ENCODE results near the gene SPATA13. TPM values are rescaled to one million over a fixed set of nuclear protein-coding genes. Genes with fewer than 3 reads are reported as not detected.

SPATA13 gene
- total and polyA plus RNA-seq, 2 donors (not counting 1 experiment from before 2014, with no cell fraction given) = 11.6 to 24.6 TPM

DNA sequence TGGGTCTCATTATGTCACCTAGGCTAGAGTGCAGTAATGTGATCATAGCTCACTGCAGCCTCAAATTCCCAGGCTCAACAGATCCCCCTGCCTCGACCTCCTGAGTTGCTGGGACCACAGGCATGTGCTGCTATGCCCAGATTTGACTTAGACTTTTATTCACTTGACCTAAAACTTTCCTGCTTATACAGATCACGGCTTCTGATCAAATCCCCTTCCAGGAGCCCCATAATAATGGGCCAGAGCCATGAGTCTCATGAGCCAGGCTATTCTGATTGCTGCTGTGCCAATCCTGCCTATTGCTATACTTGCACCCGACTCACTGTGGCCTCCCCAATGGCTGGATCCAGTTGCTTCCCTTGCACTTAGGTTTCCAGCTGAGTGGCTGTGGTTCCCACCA, 190.9 kb downstream of the SPATA13 start:
- no peaks in the 10 kb centered on the region for H3K36me3 ChIP-seq (ENCODE audit: control insufficient read depth, insufficient read depth, low read length)
- no peaks in the 10 kb centered on the region for H3K27me3 ChIP-seq (ENCODE audit: control insufficient read depth, insufficient read depth, low read length)
- H3K9ac ChIP-seq (ENCODE audit: insufficient read depth, low read length) = no peak overlapping the region
- H3K4me1 ChIP-seq (ENCODE audit: control insufficient read depth, extremely low read depth, insufficient read depth, low read length) = no peaks in the 10 kb centered on the region
- H3K4me2 ChIP-seq (ENCODE audit: extremely low read depth, insufficient read depth, low read length) = no peak overlapping the region
- no peaks in the 10 kb centered on the region for H4K20me1 ChIP-seq (ENCODE audit: control insufficient read depth, extremely low read depth, insufficient read depth, low read length)
- peaks cover 4% of the 10 kb centered on the region for H3K9me3 ChIP-seq (ENCODE audit: control insufficient read depth, insufficient read depth, low read depth, low read length)
- no peaks in the 10 kb centered on the region for H3K79me2 ChIP-seq (ENCODE audit: control insufficient read depth, insufficient read depth, low read length)
- DNase-seq (ENCODE audit: low read depth in 2 of 2) = no peak
- TF ChIP-seq EZH2 (IDR thresholded peaks at IDR 0.05; ENCODE audit: low read length, missing control alignments) = no peak
- TF ChIP-seq, protein P1, sequence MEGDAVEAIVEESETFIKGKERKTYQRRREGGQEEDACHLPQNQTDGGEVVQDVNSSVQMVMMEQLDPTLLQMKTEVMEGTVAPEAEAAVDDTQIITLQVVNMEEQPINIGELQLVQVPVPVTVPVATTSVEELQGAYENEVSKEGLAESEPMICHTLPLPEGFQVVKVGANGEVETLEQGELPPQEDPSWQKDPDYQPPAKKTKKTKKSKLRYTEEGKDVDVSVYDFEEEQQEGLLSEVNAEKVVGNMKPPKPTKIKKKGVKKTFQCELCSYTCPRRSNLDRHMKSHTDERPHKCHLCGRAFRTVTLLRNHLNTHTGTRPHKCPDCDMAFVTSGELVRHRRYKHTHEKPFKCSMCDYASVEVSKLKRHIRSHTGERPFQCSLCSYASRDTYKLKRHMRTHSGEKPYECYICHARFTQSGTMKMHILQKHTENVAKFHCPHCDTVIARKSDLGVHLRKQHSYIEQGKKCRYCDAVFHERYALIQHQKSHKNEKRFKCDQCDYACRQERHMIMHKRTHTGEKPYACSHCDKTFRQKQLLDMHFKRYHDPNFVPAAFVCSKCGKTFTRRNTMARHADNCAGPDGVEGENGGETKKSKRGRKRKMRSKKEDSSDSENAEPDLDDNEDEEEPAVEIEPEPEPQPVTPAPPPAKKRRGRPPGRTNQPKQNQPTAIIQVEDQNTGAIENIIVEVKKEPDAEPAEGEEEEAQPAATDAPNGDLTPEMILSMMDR (conservative IDR thresholded peaks at IDR 0.05 in 1 of 2, IDR thresholded peaks at IDR 0.05 in 1 of 2; ENCODE audit: low read depth in 1 of 2, low read length in 2 of 2) = no peak
- H3K4me3 ChIP-seq (replicated peaks in 1 of 4; ENCODE audit: control extremely low read depth in 1 of 4, insufficient read depth in 1 of 4, low read depth in 3 of 4, low read length in 4 of 4) = no peak overlapping the region
- no peak overlapping the region for H2AFZ ChIP-seq (ENCODE audit: low read length)
- no peak overlapping the region for H3K27ac ChIP-seq (ENCODE audit: insufficient read depth, low read length)

DNA sequence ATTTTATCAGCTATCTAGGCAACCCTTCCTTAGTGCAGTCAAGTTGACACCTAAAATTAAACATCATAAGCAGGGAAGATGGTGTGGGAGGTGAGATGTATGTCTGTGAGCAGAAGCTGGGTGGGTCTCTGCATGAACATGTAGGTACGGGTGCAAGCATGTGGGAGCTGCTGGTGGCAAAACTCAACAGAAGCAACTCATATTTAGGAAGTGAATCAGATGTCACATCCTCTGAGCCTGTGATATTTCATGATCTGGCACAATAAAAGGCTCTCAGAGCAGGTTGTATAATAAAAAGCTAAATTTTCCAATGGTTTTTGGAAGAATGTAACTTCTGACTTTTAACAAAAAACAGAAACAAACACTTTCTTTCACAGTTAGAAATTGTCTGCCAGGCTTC, 193.2 kb downstream of the SPATA13 start:
- no peak overlapping the region for H3K4me3 ChIP-seq (replicated peaks in 1 of 4; ENCODE audit: control extremely low read depth in 1 of 4, insufficient read depth in 1 of 4, low read depth in 3 of 4, low read length in 4 of 4)
- no peak overlapping the region for H3K27ac ChIP-seq (ENCODE audit: insufficient read depth, low read length)
- H2AFZ ChIP-seq (ENCODE audit: low read length) = no peak overlapping the region
- no peak for TF ChIP-seq EZH2 (IDR thresholded peaks at IDR 0.05; ENCODE audit: low read length, missing control alignments)
- TF ChIP-seq, protein P1 (conservative IDR thresholded peaks at IDR 0.05 in 1 of 2, IDR thresholded peaks at IDR 0.05 in 1 of 2; ENCODE audit: low read depth in 1 of 2, low read length in 2 of 2) = no peak
- H4K20me1 ChIP-seq (ENCODE audit: control insufficient read depth, extremely low read depth, insufficient read depth, low read length) = no peaks in the 10 kb centered on the region
- H3K27me3 ChIP-seq (ENCODE audit: control insufficient read depth, insufficient read depth, low read length) = no peaks in the 10 kb centered on the region
- peaks cover 4% of the 10 kb centered on the region for H3K9me3 ChIP-seq (ENCODE audit: control insufficient read depth, insufficient read depth, low read depth, low read length)
- no peak for DNase-seq (ENCODE audit: low read depth in 2 of 2)
- H3K4me2 ChIP-seq (ENCODE audit: extremely low read depth, insufficient read depth, low read length) = no peak overlapping the region
- no peaks in the 10 kb centered on the region for H3K79me2 ChIP-seq (ENCODE audit: control insufficient read depth, insufficient read depth, low read length)
- no peaks in the 10 kb centered on the region for H3K36me3 ChIP-seq (ENCODE audit: control insufficient read depth, insufficient read depth, low read length)
- no peaks in the 10 kb centered on the region for H3K4me1 ChIP-seq (ENCODE audit: control insufficient read depth, extremely low read depth, insufficient read depth, low read length)
- H3K9ac ChIP-seq (ENCODE audit: insufficient read depth, low read length) = no peak overlapping the region

DNA sequence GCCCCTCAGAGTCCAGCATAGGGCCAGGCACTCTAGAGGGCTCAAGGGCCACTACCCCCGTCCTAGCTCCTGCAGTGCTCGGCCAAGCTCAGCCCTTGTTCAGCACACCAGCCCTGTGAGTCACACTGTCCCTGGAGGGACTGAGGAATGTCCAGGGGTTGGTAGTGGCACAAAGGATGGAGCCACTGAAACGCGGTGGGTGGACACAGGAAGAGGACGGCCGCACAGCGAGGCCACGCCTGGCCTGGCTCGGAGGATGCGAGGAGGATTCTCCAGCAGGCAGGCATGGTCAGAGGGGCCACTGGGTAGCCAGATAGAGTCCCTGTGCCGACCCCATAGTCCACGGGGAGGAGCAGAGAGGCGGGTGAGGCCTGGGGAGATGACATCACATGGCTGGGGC, 194.6 kb downstream of the SPATA13 start:
- Histone ChIP-seq H3K4me1 (ENCODE audit: control insufficient read depth, extremely low read depth, insufficient read depth, low read length) (no peaks in the 10 kb centered on the region), H2AFZ (ENCODE audit: low read length) (no peak overlapping the region), H3K27ac (ENCODE audit: insufficient read depth, low read length) (no peak overlapping the region), H3K36me3 (ENCODE audit: control insufficient read depth, insufficient read depth, low read length) (no peaks in the 10 kb centered on the region), H3K27me3 (ENCODE audit: control insufficient read depth, insufficient read depth, low read length) (no peaks in the 10 kb centered on the region), H3K79me2 (ENCODE audit: control insufficient read depth, insufficient read depth, low read length) (no peaks in the 10 kb centered on the region), H3K9me3 (ENCODE audit: control insufficient read depth, insufficient read depth, low read depth, low read length) (peaks cover 4% of the 10 kb centered on the region), H3K4me3 (replicated peaks in 1 of 4; ENCODE audit: control extremely low read depth in 1 of 4, insufficient read depth in 1 of 4, low read depth in 3 of 4, low read length in 4 of 4) (no peak overlapping the region), H3K9ac (ENCODE audit: insufficient read depth, low read length) (no peak overlapping the region), H3K4me2 (ENCODE audit: extremely low read depth, insufficient read depth, low read length) (no peak overlapping the region), H4K20me1 (ENCODE audit: control insufficient read depth, extremely low read depth, insufficient read depth, low read length) (no peaks in the 10 kb centered on the region)
- DNase-seq (ENCODE audit: low read depth in 2 of 2) = no peak
- TF ChIP-seq EZH2 (IDR thresholded peaks at IDR 0.05; ENCODE audit: low read length, missing control alignments) = no peak
- TF ChIP-seq, protein P1 (conservative IDR thresholded peaks at IDR 0.05 in 1 of 2, IDR thresholded peaks at IDR 0.05 in 1 of 2; ENCODE audit: low read depth in 1 of 2, low read length in 2 of 2) = no peak

Data from fibroblast of lung (primary cell).